ENCODE measurements around the gene GTF3C5.

GRCh38 chr9:133073086-133074014 is 42.6 kb downstream of the GTF3C5 start:
- no peak for TF ChIP-seq CTCF (conservative IDR thresholded peaks at IDR 0.05)
- TF ChIP-seq EZH2 (IDR thresholded peaks at IDR 0.05; ENCODE audit: low read depth): no peak

All from PC-9 (cell line).